ENCODE results near the gene CCDC192. TPM values are rescaled to one million over a fixed set of nuclear protein-coding genes. Genes with fewer than 3 reads are reported as not detected.

Gene CCDC192
- total RNA-seq, 2 donors from 2014 or later = not detected

- TF ChIP-seq CTCF (IDR thresholded peaks at IDR 0.05) = no peak
- Histone ChIP-seq H3K9me3 (no peaks in the 10 kb centered on the region), H3K27ac (no peak overlapping the region), H3K27me3 (replicated peaks; ENCODE audit: insufficient read depth) (no peaks in the 10 kb centered on the region), H3K4me1 (ENCODE audit: control insufficient read depth in 1 of 2, low read depth in 2 of 2) (no peaks in the 10 kb centered on the region), H3K36me3 (no peaks in the 10 kb centered on the region), H3K4me3 (no peak overlapping the region)
- DNase-seq (ENCODE audit: low spot score) (no peak), ATAC-seq (ENCODE audit: insufficient number of reproducible peaks, low FRiP score, low read depth) (no peak)
Observed at GRCh38 chr5:127926974-127927373, 223.8 kb downstream of the CCDC192 start.

GRCh38 chr5:127928053-127928452 is 224.9 kb downstream of the CCDC192 start:
- Histone ChIP-seq H3K9me3 (no peaks in the 10 kb centered on the region), H3K4me3 (no peak overlapping the region), H3K36me3 (no peaks in the 10 kb centered on the region), H3K4me1 (ENCODE audit: control insufficient read depth in 1 of 2, low read depth in 2 of 2) (no peaks in the 10 kb centered on the region), H3K27me3 (replicated peaks; ENCODE audit: insufficient read depth) (no peaks in the 10 kb centered on the region), H3K27ac (no peak overlapping the region)
- no peak for TF ChIP-seq CTCF (IDR thresholded peaks at IDR 0.05)
- ATAC-seq (ENCODE audit: insufficient number of reproducible peaks, low FRiP score, low read depth) (no peak), DNase-seq (ENCODE audit: low spot score) (no peak)

DNA sequence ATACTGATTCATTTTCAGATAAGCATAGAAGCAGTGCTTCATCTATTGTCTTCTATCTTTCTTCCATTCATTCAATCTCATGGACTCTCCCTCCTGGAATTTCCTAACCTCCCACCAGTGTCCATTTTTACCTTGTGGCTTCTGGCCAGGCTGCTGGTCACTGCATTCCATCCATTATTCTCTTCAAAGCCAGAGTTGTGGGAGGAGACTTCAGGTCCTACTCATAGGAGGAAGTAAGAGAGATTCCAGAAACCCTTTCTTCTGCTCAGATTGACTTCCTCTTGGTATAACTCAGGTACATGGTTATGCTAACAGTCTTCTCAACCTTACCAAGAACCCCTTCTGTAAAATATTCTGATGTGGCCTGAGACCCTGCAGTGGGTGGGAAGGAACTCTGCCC is 227.1 kb downstream of the CCDC192 start:
- no peak for ATAC-seq (ENCODE audit: insufficient number of reproducible peaks, low FRiP score, low read depth)

GRCh38 chr5:127931396-127931795 is 228.2 kb downstream of the CCDC192 start:
- no peaks in the 10 kb centered on the region for H3K4me1 ChIP-seq (ENCODE audit: control insufficient read depth in 1 of 2, low read depth in 2 of 2)
- H3K27me3 ChIP-seq (replicated peaks; ENCODE audit: insufficient read depth) = no peaks in the 10 kb centered on the region
- no peaks in the 10 kb centered on the region for H3K9me3 ChIP-seq
- ATAC-seq (ENCODE audit: insufficient number of reproducible peaks, low FRiP score, low read depth) = no peak
- H3K4me3 ChIP-seq = no peak overlapping the region
- no peak overlapping the region for H3K27ac ChIP-seq
- no peaks in the 10 kb centered on the region for H3K36me3 ChIP-seq
- DNase-seq (ENCODE audit: low spot score) = no peak
- no peak for TF ChIP-seq CTCF (IDR thresholded peaks at IDR 0.05)

More for the DNA sequence above, 227.1 kb downstream of the CCDC192 start:
- no peak for TF ChIP-seq CTCF (IDR thresholded peaks at IDR 0.05)
- DNase-seq (ENCODE audit: low spot score) = no peak
- Histone ChIP-seq H3K9me3 (no peaks in the 10 kb centered on the region), H3K27me3 (replicated peaks; ENCODE audit: insufficient read depth) (no peaks in the 10 kb centered on the region), H3K4me3 (no peak overlapping the region), H3K4me1 (ENCODE audit: control insufficient read depth in 1 of 2, low read depth in 2 of 2) (no peaks in the 10 kb centered on the region), H3K27ac (no peak overlapping the region), H3K36me3 (no peaks in the 10 kb centered on the region)

GRCh38 chr5:127933348-127933747 is 230.2 kb downstream of the CCDC192 start:
- no peak for DNase-seq (ENCODE audit: low spot score)
- H3K27ac ChIP-seq = no peak overlapping the region
- H3K4me3 ChIP-seq = no peak overlapping the region
- H3K27me3 ChIP-seq (replicated peaks; ENCODE audit: insufficient read depth) = no peaks in the 10 kb centered on the region
- no peaks in the 10 kb centered on the region for H3K4me1 ChIP-seq (ENCODE audit: control insufficient read depth in 1 of 2, low read depth in 2 of 2)
- no peaks in the 10 kb centered on the region for H3K9me3 ChIP-seq
- no peak for TF ChIP-seq CTCF (IDR thresholded peaks at IDR 0.05)
- ATAC-seq (ENCODE audit: insufficient number of reproducible peaks, low FRiP score, low read depth) = no peak
- no peaks in the 10 kb centered on the region for H3K36me3 ChIP-seq
